ENCODE data around the gene CNTROB.
"Not testable (repeated sequence)": the region's sequence is repeated elsewhere in the genome, so short reads cannot be mapped to it uniquely, and the experiment has no call there.

The CNTROB gene

DNA sequence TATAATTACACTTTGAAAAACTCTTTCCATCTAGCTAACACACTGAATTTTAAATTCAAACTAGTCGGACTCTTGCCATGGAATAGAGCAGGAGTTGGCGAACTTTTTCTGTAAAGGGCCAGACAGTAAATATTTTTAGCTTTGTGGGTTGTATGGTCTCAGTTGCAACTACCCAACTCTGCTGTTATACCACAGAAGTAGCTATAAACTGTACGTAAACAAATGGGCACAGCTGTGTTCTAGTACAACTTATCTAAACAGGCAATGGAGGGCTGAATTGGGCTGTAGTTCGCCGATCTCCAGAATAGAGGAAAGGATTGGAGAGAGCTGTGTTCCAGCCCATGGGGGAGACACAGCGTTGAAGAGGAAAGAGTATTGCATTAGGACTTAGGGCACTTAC lies 8.7 kb downstream of the CNTROB start:
- no peak for DNase-seq (ENCODE audit: low read depth, low spot score)

DNA sequence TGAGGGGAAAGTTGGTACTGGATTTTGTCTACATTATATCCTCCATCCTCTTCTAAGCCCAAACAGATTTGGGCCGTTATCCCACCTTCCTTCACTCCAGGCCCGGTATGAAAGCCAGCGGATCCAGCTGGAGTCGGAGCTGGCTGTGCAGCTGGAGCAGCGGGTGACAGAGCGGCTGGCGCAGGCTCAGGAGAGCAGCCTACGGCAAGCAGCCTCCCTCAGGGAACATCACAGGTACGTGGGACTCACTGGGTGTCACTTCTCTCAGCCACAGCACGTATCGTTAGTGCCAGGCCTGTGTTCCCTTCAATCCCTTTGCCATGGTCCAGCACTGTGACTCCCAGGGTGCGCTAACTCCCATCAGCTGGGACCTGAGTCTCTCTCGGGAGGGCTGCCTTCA lies 11.3 kb downstream of the CNTROB start:
- no peak for DNase-seq (ENCODE audit: low read depth, low spot score)

DNA sequence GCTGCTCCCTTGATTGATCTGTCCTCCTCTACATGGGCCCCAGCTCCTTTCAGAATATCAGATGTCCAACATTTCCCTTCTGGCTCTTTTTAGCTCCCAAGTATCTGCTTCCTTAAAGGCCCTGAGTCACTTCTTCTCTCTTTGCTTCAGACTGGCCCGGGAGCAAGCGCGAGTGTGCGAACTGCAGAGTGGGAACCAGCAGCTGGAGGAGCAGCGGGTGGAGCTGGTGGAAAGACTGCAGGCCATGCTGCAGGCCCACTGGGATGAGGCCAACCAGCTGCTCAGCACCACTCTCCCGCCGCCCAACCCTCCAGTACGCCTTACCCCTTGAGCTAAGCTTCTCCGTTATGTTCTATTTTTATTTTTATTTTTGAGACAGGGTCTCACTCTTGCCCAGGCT lies 12.3 kb downstream of the CNTROB start:
- DNase-seq (ENCODE audit: low read depth, low spot score) = no peak

DNA sequence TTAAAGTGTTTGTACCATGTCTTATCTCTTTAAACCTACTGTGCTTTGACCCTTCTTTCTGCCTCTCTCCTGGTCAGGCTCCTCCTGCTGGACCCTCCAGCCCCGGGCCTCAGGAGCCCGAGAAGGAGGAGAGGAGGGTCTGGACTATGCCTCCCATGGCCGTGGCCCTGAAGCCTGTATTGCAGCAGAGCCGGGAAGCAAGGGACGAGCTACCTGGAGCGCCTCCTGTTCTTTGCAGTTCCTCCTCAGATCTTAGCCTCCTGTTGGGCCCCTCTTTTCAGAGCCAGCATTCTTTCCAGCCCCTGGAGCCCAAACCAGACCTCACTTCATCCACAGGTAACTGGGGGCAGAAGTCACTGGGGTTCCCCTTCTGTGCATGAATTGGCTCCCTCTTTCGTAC lies 13.6 kb downstream of the CNTROB start:
- no peak for DNase-seq (ENCODE audit: low read depth, low spot score)

DNA sequence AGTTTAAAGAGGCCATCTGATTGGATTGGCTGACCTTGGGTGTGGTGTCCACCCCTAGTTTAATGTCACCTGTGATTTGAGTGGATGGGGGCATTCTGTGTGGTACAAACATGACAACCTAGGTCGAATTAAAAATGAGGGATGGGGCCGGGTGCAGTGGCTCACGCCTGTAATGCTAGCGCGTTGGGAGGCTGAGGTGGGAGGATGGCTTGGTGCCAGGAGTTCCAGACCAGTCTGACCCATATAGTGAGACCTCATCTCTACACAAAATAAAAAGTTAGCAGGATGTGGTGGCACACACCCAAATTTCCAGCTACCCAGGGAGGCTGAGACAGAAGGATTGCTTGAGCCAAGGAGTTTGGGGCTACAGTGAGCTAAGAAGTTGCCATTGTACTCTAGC lies 14.4 kb downstream of the CNTROB start:
- no peak for DNase-seq (ENCODE audit: low read depth, low spot score)

DNA sequence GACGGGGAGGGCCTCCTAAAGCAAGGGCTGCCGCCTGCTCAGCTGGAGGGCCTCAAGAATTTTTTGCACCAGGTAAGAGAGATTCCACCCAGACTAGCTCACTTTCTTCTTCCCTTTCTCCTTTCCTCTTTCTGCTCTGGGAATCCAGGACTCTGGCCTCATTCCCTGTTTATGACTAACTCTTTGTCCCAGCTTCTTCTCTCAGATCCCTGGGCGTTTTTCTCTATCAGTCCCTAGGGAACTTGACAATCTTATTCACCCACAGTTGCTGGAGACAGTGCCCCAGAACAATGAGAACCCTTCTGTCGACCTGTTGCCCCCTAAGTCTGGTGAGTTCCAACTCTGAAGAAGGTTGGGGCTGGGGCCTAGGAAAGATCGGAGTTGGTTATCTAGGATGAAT lies 15.6 kb downstream of the CNTROB start:
- DNase-seq (ENCODE audit: low read depth, low spot score) = no peak

DNA sequence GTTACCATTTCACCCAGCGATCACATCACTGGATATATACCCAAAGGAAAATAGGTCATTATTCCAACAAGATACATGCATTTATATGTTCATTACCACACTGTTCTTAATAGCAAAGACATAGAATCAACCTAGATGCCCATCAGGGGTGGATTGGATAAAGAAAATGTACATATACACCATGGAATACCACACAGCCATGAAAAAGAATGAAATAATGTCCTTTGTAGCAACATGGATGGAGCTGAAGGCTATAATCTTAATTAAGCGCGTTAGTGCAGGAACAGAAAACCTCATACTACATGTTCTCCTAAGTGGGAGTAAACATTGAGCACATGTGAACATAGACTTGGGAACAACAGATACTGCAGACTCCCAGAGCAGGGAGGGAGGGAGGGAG lies 18.6 kb downstream of the CNTROB start:
- DNase-seq (ENCODE audit: low read depth, low spot score) = no peak

DNA sequence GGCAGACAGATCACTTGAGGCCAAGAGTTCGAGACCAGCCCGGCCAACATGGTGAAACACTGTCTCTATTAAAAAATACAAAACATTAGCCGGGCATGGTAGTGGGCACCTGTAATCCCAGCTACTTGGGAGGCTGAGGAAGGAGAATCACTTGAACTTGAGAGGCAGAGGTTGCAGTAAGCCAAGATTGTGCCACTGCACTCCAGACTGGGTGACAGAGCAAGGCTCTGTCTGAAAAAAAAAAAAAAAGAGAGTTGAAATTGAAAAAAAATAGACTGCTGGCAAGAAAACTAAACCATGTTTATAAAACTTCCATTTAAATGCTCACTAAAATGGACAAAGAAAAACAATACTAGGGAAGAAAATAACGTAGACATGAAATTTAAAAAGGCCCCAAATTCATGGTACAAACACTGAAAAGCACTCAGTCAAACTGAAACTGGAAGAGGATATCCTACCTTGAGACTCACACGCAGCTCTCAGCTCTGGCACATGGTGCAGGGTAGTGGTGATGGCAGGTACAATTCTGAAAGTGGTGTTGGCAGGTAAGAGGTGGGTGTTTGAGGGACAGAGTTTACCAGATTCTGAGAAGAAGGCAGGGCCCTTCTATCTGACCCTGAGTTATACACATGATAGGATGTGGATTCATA lies 19.3 kb downstream of the CNTROB start:
- no peak for DNase-seq (ENCODE audit: low read depth, low spot score)

DNA sequence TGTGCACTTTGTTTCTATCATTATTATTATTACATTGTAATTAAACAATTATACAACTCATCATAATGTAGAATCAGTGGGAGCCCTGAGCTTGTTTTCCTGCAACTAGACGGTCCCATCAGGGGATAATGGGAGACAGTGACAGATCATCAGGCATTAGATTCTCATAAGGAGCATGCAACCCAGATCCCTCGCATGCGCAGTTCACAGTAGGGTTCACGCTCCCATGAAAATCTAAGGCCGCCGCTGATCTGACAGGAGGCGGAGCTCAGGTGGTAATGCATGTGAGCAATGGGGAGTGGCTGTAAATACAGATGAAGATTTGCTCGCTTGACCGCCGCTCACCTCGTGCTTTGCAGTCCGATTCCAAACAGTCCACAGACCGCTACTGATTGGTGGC lies 21.3 kb downstream of the CNTROB start:
- DNase-seq (ENCODE audit: low read depth, low spot score) = not testable (repeated sequence)

DNA sequence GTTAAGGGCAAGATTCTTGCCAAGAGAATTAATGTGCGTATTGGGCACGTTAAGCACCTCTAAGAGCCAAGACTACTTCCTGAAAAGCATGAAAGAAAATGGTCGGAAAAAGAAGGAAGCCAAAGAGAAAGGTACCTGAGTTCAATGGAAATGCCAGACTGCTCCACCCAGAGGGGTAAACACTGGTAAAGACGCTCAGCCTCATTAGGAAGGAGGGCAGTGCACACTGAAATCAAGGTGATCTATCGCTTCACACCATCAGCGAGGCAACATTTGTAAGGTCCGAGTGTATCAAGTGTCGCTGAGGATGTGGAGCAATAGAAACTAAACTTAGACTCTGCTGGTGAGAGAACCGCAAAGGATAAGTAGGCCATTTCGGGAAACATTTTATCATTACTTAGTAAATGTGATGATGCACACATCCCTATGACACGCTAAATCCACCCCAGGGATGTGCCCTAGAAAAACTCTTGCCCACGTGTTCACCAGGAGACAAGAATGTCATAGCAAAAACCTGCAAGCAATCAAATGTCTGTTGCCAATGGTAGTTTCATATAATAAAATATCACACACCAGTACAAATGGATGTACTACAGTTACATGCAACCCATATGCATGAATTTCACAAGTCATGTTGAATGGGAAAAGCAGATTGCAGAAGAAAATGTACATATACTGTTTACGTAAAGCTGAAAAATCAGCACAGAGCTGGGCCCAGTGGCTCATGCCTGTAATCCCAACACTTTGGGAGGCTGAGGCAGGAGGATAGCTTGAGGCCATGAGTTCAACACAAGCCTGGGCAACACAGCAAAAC lies 23.6 kb downstream of the CNTROB start:
- no peak for DNase-seq (ENCODE audit: low read depth, low spot score)

DNA sequence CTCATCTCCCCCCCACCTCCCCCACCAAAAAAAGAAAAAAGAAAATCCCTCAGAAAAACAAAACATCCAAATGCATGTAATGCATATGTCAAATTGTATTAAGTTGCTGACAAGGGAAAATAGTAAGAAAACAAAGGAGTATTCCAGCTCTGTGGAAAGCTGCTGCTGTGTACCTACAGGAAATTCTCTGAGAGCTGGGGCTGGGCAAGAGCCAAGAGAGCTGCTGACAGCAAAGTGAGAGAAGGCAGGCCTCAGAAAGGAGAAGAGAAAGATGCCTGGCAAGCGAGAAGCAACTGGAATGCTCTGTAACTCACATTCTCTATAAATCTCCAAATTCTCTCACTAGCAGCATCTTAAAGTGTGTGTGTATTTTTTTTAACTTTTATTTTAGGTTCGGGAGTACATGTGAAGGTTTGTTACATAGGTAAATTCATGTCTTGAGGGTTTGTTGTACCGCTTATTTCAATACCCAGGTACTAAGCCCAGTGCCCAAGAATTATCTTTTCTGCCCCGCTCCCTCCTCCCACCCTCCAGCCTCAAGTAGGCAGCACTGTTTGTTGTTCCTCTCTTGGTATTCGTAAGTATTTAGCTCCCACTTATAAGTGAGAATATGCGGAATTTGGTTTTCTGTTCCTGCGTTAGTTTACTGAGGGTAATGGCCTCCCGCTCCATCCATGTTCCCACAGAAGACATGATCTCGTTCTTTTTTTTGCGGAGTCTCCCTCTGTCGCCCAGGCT lies 24.4 kb downstream of the CNTROB start:
- no peak for DNase-seq (ENCODE audit: low read depth, low spot score)

DNA sequence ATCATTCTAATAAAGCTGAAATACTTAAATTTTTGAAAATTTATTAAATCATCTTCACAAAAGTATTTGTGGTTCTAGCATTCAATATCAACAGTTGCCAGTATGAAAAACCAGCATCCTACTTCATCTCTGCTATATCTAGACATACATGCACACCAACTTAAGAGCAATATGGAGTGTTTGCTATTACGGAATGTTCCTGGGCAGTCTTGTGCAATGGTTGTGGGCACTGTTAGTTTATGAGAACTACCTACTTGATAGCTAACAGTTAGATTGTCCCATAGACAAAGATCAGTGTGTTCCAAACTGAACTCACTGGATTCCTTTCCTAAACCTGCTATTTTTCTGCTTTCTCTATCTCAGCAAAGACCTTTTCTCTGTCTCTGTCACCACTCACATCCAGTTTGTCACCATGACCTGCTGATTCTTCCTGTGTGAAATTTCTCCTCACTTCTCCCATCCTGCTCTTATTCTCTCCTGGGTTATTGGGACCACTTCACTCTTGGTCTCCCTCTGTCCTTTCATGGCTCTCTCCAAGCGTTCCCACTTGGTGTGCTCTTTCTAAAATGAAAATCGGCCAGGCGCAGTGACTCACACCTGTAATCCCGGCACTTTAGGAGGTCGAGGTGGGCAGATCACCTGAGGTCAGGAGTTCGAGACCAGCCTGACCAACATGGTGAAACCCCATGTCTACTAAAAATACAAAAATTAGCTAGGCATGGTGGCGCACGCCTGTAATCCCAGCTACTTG lies 27.7 kb downstream of the CNTROB start:
- DNase-seq (ENCODE audit: low read depth, low spot score) = no peak

DNA sequence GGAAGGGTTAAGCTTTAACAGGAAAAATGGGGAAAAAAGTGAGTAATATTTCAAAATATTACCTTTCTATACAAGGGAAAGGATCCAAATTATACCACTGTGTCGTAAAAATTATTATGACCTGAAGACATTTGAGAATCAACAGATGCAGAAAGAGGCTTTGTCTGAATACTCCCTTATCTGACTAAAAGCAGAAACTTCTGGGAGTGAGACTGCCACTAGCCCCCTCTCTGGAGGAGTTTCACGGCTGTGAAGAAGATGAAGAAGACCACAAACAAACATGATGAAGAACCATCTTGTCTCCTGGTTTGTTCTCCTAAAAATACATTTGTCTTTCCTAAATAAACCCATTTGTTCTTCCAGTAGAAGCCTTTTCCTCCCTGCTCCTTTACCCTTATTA lies 29.4 kb downstream of the CNTROB start:
- no peak for DNase-seq (ENCODE audit: low read depth, low spot score)

DNA sequence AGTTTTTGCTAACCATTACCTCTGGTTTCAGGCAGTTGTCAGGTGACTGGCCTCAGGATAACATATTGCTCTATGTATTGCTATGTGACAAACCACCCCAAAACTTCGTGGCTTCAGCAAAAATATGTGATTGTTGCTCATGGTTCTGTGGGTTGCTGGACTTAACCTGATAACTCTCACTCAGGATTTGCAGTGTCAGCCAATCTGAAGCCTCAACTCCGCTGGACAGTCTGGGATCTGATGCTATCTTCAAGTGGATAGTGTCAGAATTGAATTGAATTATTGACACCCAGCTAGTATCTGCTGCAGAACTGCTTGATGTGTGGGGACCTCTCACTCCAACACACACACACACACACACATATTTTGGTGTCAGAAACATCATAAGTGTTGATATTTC lies 35.7 kb downstream of the CNTROB start:
- DNase-seq (ENCODE audit: low read depth, low spot score) = no peak

DNA sequence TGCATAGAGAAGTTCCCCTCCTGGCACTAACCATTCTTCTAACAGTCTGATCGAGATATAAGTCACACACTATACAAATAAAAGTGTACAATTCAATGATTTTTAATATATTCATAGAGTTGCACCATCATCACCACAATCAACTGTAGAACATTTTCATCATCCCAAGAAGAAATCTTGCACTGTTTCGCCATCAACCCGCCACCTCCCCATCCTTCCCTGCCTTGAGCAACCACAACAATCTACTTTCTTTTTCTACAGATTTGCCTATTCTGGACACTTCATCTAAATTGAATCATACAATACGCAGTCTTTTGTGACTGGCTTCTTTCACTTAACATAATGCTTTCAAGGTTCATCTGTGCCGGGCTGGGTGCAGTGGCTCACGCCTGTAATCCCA lies 37.4 kb downstream of the CNTROB start:
- no peak for DNase-seq (ENCODE audit: low read depth, low spot score)

DNA sequence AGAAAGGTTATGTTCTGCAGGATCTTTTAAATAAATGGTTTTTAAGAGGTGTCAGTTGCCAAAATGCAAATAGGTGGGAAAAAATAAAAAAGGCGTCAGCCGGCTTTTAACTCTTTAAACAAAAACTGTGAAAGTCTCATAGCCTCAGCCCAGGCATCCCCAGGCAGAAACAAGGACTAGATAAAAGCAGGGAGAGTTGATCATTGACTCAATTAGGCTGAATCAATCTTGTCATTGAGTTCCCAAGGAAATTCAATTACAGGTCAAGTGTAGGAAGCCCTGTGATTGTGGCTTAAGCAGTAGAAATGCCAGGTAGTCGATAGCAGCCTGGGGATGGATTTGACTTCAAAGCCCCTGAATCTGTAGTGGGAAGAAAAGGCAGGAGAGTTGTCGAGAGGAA lies 39.6 kb downstream of the CNTROB start:
- no peak for DNase-seq (ENCODE audit: low read depth, low spot score)

DNA sequence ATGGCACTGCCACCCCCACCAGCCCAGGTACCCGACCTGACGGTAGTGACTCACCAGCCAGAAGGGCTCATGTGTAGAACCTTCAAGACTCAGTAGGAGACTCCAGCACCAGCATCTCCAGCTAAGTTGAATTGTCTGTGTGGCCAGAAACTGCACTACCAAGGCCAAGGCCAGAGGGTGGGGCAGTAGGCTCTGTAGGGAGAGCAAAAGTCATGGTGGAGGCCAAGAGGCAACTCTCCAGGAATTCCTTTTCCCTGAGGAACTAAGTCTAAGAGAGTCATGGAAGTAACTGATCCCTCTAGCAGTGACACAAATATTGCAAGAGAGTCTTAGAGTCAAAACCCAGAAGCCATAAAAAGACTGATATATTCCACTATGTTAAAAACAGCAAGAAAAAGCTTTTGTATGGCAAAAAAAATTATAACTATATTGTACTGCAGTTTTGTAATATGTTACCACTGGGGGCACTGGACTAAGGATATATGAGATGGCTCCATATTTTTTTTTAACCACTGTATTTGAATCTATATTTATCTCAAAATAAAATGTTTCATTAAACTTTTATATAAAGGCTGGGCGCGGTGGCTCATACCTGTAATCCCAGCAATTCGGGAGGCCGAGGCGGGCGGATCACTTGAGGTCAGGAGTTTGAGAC lies 40.3 kb downstream of the CNTROB start:
- DNase-seq (ENCODE audit: low read depth, low spot score) = no peak

DNA sequence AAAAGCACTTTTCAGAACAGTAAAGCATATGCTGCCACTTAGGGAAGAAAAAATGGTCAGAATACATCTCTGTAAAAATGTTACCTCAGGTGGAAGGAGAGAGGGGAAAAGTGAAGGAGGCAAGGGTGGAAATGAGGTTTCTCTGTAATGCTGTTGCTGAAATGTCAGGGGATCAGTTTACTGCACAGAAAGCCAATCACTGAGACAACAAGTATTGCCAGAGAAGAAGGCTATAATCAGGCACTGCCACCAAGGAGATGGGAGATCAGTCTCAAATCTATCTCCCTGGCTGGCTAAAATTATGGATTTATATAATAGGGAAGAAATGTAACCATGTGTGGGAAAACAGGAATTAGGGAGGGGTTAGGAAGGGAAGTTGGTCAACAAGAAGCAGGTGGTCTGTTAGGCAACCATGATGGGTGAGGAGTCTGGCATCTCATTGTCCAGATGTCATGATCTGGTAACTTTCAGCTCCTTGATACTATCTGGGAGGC lies 42.7 kb downstream of the CNTROB start:
- DNase-seq (ENCODE audit: low read depth, low spot score) = no peak

DNA sequence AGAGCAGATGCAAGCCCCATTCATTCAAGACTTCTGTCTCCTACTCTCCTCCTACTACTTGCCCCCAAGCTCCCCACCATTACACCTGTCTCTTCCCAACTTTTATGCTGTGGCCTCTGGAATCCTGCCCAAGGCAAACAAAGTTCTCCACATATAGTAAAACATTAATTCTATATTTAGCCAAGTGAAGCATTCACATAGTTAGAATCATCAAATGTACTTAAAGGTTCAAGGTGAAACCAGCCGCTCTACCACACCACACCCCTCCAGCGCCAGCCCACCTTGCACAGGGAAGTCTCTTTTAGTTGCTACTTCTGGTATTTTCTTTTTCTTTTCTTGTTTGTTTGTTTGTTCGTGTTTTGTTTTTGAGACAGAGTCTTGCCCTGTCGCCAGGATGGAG lies 45.0 kb downstream of the CNTROB start:
- no peak for DNase-seq (ENCODE audit: low read depth, low spot score)

DNA sequence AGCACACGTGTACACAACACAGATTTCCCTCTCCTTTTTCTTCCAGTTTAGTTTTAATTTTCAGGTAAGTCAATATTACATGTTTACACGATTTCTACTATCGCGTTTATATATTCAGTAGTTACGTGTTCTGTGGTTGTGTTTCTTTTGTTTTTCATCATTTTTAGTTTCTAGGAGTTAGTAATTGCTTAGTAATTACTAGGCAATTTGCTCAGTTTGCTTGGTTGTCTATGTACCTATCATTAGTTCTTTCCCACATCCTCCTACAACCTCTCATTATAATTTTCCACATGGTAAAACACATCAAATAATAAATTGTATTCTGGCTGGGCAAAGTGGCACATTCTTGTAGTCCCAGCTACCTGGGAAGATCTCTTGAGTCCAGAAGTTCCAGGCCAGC lies 45.8 kb downstream of the CNTROB start:
- DNase-seq (ENCODE audit: low read depth, low spot score) = no peak

DNA sequence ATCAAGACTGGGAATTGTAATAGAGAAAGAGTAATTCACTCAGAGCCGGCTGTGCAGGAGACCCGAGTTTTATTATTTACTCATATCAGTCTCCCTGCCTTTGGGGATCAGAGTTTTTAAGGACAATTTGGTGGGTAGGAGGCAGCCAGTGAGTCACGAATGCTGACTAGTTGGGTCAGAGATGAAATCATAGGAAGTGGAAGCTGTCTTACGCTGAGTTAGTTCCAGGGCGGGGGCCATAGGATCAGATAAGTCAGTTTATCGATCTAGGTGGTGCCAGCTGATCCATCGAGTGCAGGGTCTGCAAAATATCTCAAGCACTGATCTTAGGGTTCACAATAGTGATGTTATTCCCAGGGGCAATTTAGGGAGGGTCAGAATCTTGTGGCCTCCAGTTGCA lies 50.2 kb downstream of the CNTROB start:
- no peak for DNase-seq (ENCODE audit: low read depth, low spot score)

Data from activated CD4-positive, CD25-positive, alpha-beta regulatory T cell treated with anti-CD3 and anti-CD28 coated beads, Interleukin-2, amount 50 U/mL, for 16 hours (primary cell).